Adrenal gland (tissue), 5 donors: Measurements from ENCODE around the gene VSX1.

ENCODE experiments used
- POLR2A ChIP-seq, 2 donors: fragments of 450-650 bp; IDR thresholded peaks; one replicate each; pipeline ENCODE4 v1.6.1; 2017; ENCODE audit warnings: antibody characterized with exemption in 2 of 2, mild to moderate bottlenecking in 2 of 2, moderate library complexity in 1 of 2
- TF ChIP-seq, protein P1 (sequence below), 6 experiments: fragments of 450-650 bp in 4 of 6; fragments of 200-600 bp in 2 of 6; sonication (generic) in 1 of 6; IDR thresholded peaks; 1 replicate in 5 of 6; 2 replicates in 1 of 6; pipeline versions ENCODE4 v1.5.1 to v1.8.0; 2016 to 2021; ENCODE audit warnings: antibody characterized with exemption in 6 of 6, mild to moderate bottlenecking in 2 of 6, moderate library complexity in 1 of 6
- donor health status: DM: no; HTN: no; CAD: no.

DNA sequence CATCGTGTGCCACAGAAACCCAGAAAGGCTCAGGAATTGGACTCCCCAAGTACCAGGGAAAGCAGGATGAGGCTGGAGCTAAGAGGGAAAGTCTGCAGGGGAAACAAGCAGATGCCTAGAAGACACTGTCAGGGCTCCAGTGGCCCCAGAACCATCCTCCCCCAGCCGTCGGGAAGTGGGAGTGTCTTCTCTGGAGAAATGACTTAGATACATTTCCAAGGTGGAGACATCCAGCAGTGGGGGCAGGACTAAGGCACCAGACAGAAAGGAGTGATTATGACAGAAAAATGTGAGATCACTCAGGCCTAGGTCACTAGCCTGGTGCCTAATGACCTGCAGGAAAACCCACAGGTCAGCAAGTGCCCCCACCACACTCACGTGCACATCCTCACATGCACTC is 36.0 kb upstream of the VSX1 start:
- TF ChIP-seq, protein P1, sequence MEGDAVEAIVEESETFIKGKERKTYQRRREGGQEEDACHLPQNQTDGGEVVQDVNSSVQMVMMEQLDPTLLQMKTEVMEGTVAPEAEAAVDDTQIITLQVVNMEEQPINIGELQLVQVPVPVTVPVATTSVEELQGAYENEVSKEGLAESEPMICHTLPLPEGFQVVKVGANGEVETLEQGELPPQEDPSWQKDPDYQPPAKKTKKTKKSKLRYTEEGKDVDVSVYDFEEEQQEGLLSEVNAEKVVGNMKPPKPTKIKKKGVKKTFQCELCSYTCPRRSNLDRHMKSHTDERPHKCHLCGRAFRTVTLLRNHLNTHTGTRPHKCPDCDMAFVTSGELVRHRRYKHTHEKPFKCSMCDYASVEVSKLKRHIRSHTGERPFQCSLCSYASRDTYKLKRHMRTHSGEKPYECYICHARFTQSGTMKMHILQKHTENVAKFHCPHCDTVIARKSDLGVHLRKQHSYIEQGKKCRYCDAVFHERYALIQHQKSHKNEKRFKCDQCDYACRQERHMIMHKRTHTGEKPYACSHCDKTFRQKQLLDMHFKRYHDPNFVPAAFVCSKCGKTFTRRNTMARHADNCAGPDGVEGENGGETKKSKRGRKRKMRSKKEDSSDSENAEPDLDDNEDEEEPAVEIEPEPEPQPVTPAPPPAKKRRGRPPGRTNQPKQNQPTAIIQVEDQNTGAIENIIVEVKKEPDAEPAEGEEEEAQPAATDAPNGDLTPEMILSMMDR (IDR thresholded peaks at IDR 0.05), result no peak
- TF ChIP-seq POLR2A (IDR thresholded peaks at IDR 0.05), result no peak
